Thyroid gland (tissue), 4 donors: ENCODE data around the gene PRND.

Experiments
- POLR2A ChIP-seq, 2 donors: fragments of 450-650 bp; IDR thresholded peaks; one replicate each; pipeline ENCODE4 v1.6.1; 2017; ENCODE audit warnings: antibody characterized with exemption in 2 of 2, mild to moderate bottlenecking in 2 of 2, moderate library complexity in 1 of 2
- TF ChIP-seq, protein P1 (sequence below), 6 experiments: fragments of 200-600 bp in 3 of 6; fragments of 450-650 bp in 3 of 6; sonication (generic) in 3 of 6; IDR thresholded peaks; one replicate each; pipeline ENCODE4 v1.5.1; 2016 to 2019; ENCODE audit warnings: antibody characterized with exemption in 6 of 6, mild to moderate bottlenecking in 2 of 6, inconsistent platforms in 1 of 6, moderate library complexity in 1 of 6

GRCh38 chr20:4774207-4774606, 52.5 kb downstream of the PRND start:
- TF ChIP-seq, protein P1, sequence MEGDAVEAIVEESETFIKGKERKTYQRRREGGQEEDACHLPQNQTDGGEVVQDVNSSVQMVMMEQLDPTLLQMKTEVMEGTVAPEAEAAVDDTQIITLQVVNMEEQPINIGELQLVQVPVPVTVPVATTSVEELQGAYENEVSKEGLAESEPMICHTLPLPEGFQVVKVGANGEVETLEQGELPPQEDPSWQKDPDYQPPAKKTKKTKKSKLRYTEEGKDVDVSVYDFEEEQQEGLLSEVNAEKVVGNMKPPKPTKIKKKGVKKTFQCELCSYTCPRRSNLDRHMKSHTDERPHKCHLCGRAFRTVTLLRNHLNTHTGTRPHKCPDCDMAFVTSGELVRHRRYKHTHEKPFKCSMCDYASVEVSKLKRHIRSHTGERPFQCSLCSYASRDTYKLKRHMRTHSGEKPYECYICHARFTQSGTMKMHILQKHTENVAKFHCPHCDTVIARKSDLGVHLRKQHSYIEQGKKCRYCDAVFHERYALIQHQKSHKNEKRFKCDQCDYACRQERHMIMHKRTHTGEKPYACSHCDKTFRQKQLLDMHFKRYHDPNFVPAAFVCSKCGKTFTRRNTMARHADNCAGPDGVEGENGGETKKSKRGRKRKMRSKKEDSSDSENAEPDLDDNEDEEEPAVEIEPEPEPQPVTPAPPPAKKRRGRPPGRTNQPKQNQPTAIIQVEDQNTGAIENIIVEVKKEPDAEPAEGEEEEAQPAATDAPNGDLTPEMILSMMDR (IDR thresholded peaks at IDR 0.05), result no peak
- TF ChIP-seq POLR2A (IDR thresholded peaks at IDR 0.05), result no peak
